Measurements from ENCODE around the gene CCDC73. TPM values are rescaled to one million over a fixed set of nuclear protein-coding genes. Genes with fewer than 3 reads are reported as not detected.

Gene CCDC73
- polyA plus RNA-seq, 1 donor (not counting 4 experiments of a cell fraction or from before 2014, with no cell fraction given) = not detected

- Histone ChIP-seq H3K9me1 (ENCODE audit: control insufficient read depth, extremely low read depth, insufficient read depth, low read length) (no peaks in the 10 kb centered on the region), H3K9me3 (ENCODE audit: control insufficient read depth, low read depth, low read length) (no peaks in the 10 kb centered on the region), H3K4me1 (ENCODE audit: control insufficient read depth, extremely low read depth, insufficient read depth, low read length) (peaks cover 18% of the 10 kb centered on the region), H3K36me3 (ENCODE audit: control insufficient read depth in 2 of 2, extremely low read depth in 1 of 2, insufficient read depth in 2 of 2, low read length in 2 of 2) (peaks cover 10 to 22% of the 10 kb centered on the region in 2 experiments), H3K9ac (ENCODE audit: control insufficient read depth, extremely low read depth, insufficient read depth, low read length) (no peak overlapping the region), H3K27me3 (ENCODE audit: control insufficient read depth, extremely low read depth, insufficient read depth, low read length) (no peaks in the 10 kb centered on the region), H4K20me1 (ENCODE audit: control insufficient read depth, extremely low read depth, insufficient read depth, low read length) (peaks cover 20% of the 10 kb centered on the region), H3K27ac (ENCODE audit: control insufficient read depth, insufficient read depth, low read length) (no peak overlapping the region), H3K4me3 (ENCODE audit: control insufficient read depth in 2 of 3, extremely low read depth in 1 of 3, insufficient read depth in 2 of 3, low read depth in 1 of 3, low read length in 3 of 3) (no peak overlapping the region), H3K4me2 (ENCODE audit: control insufficient read depth, extremely low read depth, insufficient read depth, low read depth, low read length) (no peak overlapping the region), H2AFZ (ENCODE audit: control insufficient read depth, low read length) (no peak overlapping the region), H3K79me2 (ENCODE audit: control insufficient read depth, insufficient read depth, low read length) (peaks cover 69% of the 10 kb centered on the region)
- TF ChIP-seq EZH2 (IDR thresholded peaks at IDR 0.05; ENCODE audit: low read length) (no peak), CTCF (optimal IDR thresholded peaks at IDR 0.05 in 1 of 3, IDR thresholded peaks at IDR 0.05 in 1 of 3, conservative IDR thresholded peaks at IDR 0.05 in 1 of 3; ENCODE audit: extremely low read depth in 1 of 3, insufficient read depth in 2 of 3, low read length in 3 of 3) (peak; percentile 23 to 39 (median 25))
- dilution Hi-C loops (cut with MboI; ENCODE audit: extremely low pct_ligation_motif_present, low sequenced_read_pairs) = no loop called here
- FAIRE-seq (no peak), DNase-seq (ENCODE audit: low read depth, low spot score) (no peak)
Measured at GRCh38 chr11:32586576-32587190, 207.8 kb downstream of the CCDC73 start.

GRCh38 chr11:32584921-32585320 is 209.5 kb downstream of the CCDC73 start:
- Histone ChIP-seq H3K36me3 (ENCODE audit: control insufficient read depth in 2 of 2, extremely low read depth in 1 of 2, insufficient read depth in 2 of 2, low read length in 2 of 2) (peaks cover 2 to 16% of the 10 kb centered on the region in 2 experiments), H3K9me3 (ENCODE audit: control insufficient read depth, low read depth, low read length) (no peaks in the 10 kb centered on the region), H3K9ac (ENCODE audit: control insufficient read depth, extremely low read depth, insufficient read depth, low read length) (peak overlapping the region; percentile 97), H3K4me2 (ENCODE audit: control insufficient read depth, extremely low read depth, insufficient read depth, low read depth, low read length) (peak overlapping the region; percentile 96), H3K27me3 (ENCODE audit: control insufficient read depth, extremely low read depth, insufficient read depth, low read length) (no peaks in the 10 kb centered on the region), H3K4me1 (ENCODE audit: control insufficient read depth, extremely low read depth, insufficient read depth, low read length) (peaks cover 18% of the 10 kb centered on the region), H2AFZ (ENCODE audit: control insufficient read depth, low read length) (no peak overlapping the region), H4K20me1 (ENCODE audit: control insufficient read depth, extremely low read depth, insufficient read depth, low read length) (peaks cover 20% of the 10 kb centered on the region), H3K4me3 (ENCODE audit: control insufficient read depth in 2 of 3, extremely low read depth in 1 of 3, insufficient read depth in 2 of 3, low read depth in 1 of 3, low read length in 3 of 3) (peak overlapping the region; percentile 77 to 79 (median 79)), H3K79me2 (ENCODE audit: control insufficient read depth, insufficient read depth, low read length) (peaks cover 60% of the 10 kb centered on the region), H3K9me1 (ENCODE audit: control insufficient read depth, extremely low read depth, insufficient read depth, low read length) (no peaks in the 10 kb centered on the region), H3K27ac (ENCODE audit: control insufficient read depth, insufficient read depth, low read length) (peak overlapping the region; percentile 90)
- FAIRE-seq (no peak), DNase-seq (ENCODE audit: low read depth, low spot score) (no peak)
- TF ChIP-seq CTCF (optimal IDR thresholded peaks at IDR 0.05 in 1 of 3, IDR thresholded peaks at IDR 0.05 in 1 of 3, conservative IDR thresholded peaks at IDR 0.05 in 1 of 3; ENCODE audit: extremely low read depth in 1 of 3, insufficient read depth in 2 of 3, low read length in 3 of 3) (no peak), EZH2 (IDR thresholded peaks at IDR 0.05; ENCODE audit: low read length) (no peak)
- dilution Hi-C loops (cut with MboI; ENCODE audit: extremely low pct_ligation_motif_present, low sequenced_read_pairs) = no loop called here
